GM06990 (cell line): ENCODE data around the gene OR5C1.
"Not testable (repeated sequence)": the region's sequence is repeated elsewhere in the genome, so short reads cannot be mapped to it uniquely, and the experiment has no call there.

Source experiments
- DNase-seq: peaks from one replicate; pipeline ENCODE4 v3.0.0-alpha.2; 2011; ENCODE audit not compliant: insufficient read length; ENCODE audit errors: extremely low read depth
- H3K27me3 ChIP-seq: replicated peaks from 2 replicates; pipeline ENCODE4 v1.6.0; 2011; ENCODE audit warnings: low read length; ENCODE audit not compliant: control insufficient read depth, insufficient read depth
- H3K36me3 ChIP-seq: 2 replicates; pipeline ENCODE4 v1.5.1; 2011; ENCODE audit warnings: low read length; ENCODE audit not compliant: control insufficient read depth, insufficient read depth
- H3K4me3 ChIP-seq: replicated peaks from 2 replicates; pipeline ENCODE4 v1.5.1; 2011; ENCODE audit warnings: low read depth, mild to moderate bottlenecking, control low read depth, low read length
- CTCF ChIP-seq: IDR thresholded peaks from 2 replicates; pipeline ENCODE4 v1.5.1; 2011; ENCODE audit warnings: low read length, control low read depth, mild to moderate bottlenecking, inconsistent platforms; ENCODE audit not compliant: insufficient read depth, poor library complexity, severe bottlenecking

OR5C1 gene

GRCh38 chr9:122807271-122807900 is 18.7 kb downstream of the OR5C1 start:
- H3K36me3 ChIP-seq = no peaks in the 10 kb centered on the region
- no peak for TF ChIP-seq CTCF

GRCh38 chr9:122808141-122808540 is 19.4 kb downstream of the OR5C1 start:
- Histone ChIP-seq H3K36me3 (no peaks in the 10 kb centered on the region), H3K27me3 (no peaks in the 10 kb centered on the region), H3K4me3 (no peak overlapping the region)
- TF ChIP-seq CTCF = no peak
- DNase-seq = no peak

More at GRCh38 chr9:122807271-122807900, 18.7 kb downstream of the OR5C1 start:
- Histone ChIP-seq H3K27me3 (no peaks in the 10 kb centered on the region), H3K4me3 (no peak overlapping the region)
- DNase-seq = no peak

GRCh38 chr9:122809261-122809660 is 20.5 kb downstream of the OR5C1 start:
- DNase-seq, H3K27me3 ChIP-seq, H3K36me3 ChIP-seq, H3K4me3 ChIP-seq: not testable (repeated sequence)

- Histone ChIP-seq H3K36me3 (no peaks in the 10 kb centered on the region; the same call in 1 of the 2 replicates), H3K27me3 (no peaks in the 10 kb centered on the region), H3K4me3 (no peak overlapping the region)
- TF ChIP-seq CTCF = peak; percentile 60
- peak; percentile 17 for DNase-seq
Measured at GRCh38 chr9:122810306-122810946, 21.7 kb downstream of the OR5C1 start.

GRCh38 chr9:122812736-122813135 is 24.0 kb downstream of the OR5C1 start:
- TF ChIP-seq CTCF = no peak
- no peak for DNase-seq
- Histone ChIP-seq H3K4me3 (no peak overlapping the region), H3K27me3 (no peaks in the 10 kb centered on the region), H3K36me3 (no peaks in the 10 kb centered on the region; the same call in 1 of the 2 replicates)

GRCh38 chr9:122814545-122814944 is 25.8 kb downstream of the OR5C1 start:
- TF ChIP-seq CTCF = no peak
- H3K27me3 ChIP-seq = no peaks in the 10 kb centered on the region

More at GRCh38 chr9:122814545-122814944, 25.8 kb downstream of the OR5C1 start:
- H3K4me3 ChIP-seq = no peak overlapping the region
- no peak for DNase-seq
- H3K36me3 ChIP-seq = no peaks in the 10 kb centered on the region; the same call in 1 of the 2 replicates
